Neural cell (in vitro differentiated cells): ENCODE data around the gene CACNA1B. TPM values are rescaled to one million over a fixed set of nuclear protein-coding genes. Genes with fewer than 3 reads are reported as not detected.

Experiments
- H2AFZ ChIP-seq: fragments of 200-600, 300-800 bp; sonication (generic), shearing (Covaris generic); 2 replicates; pipeline ENCODE4 v1.6.0; 2014; ENCODE audit warnings: low read depth, mild to moderate bottlenecking, antibody characterized with exemption, low read length, moderate library complexity
- H3F3A ChIP-seq: fragments of 200-600 bp; shearing (Covaris generic); 2 replicates; pipeline ENCODE4 v1.6.1; 2016; ENCODE audit warnings: mild to moderate bottlenecking, moderate library complexity, mixed read lengths, antibody characterized with exemption, low read length; ENCODE audit not compliant: insufficient read depth, poor library complexity, severe bottlenecking
- H3K27ac ChIP-seq: fragments of 200-600, 300-800 bp; sonication (generic), shearing (Covaris generic); 2 replicates; pipeline ENCODE4 v1.5.1; 2014; ENCODE audit warnings: mild to moderate bottlenecking, low read length, moderate library complexity
- H3K27me3 ChIP-seq: fragments of 300-800, 200-600 bp; sonication (generic), shearing (Covaris generic); 2 replicates; pipeline ENCODE4 v1.6.0; 2014; ENCODE audit warnings: mild to moderate bottlenecking, low read depth, low read length, moderate library complexity; ENCODE audit not compliant: insufficient read depth
- H3K36me3 ChIP-seq: fragments of 300-800, 200-600 bp; sonication (generic), shearing (Covaris generic); 2 replicates; pipeline ENCODE4 v1.5.1; 2014; ENCODE audit warnings: mild to moderate bottlenecking, antibody characterized with exemption, low read length, moderate library complexity; ENCODE audit not compliant: insufficient read depth
- H3K4me2 ChIP-seq: fragments of 300-800, 200-600 bp; sonication (generic), shearing (Covaris generic); 2 replicates; pipeline ENCODE4 v1.6.0; 2014; ENCODE audit warnings: mild to moderate bottlenecking, low read length
- H3K4me3 ChIP-seq: fragments of 300-800, 200-600 bp; sonication (generic), shearing (Covaris generic); 2 replicates; pipeline ENCODE4 v1.5.1; 2014; ENCODE audit warnings: mild to moderate bottlenecking, low read length, moderate library complexity
- H3K79me2 ChIP-seq: fragments of 200-600 bp; shearing (Covaris generic); replicated peaks from 2 replicates; pipeline ENCODE4 v1.6.0; 2014; ENCODE audit warnings: mild to moderate bottlenecking, low read length, moderate library complexity; ENCODE audit not compliant: insufficient read depth
- H3K9ac ChIP-seq: fragments of 300-800, 200-600 bp; sonication (generic), shearing (Covaris generic); 2 replicates; pipeline ENCODE4 v1.6.1; 2016; ENCODE audit warnings: mild to moderate bottlenecking, low read length, mixed read lengths
- H3K9me2 ChIP-seq: fragments of 200-600 bp; shearing (Covaris generic); 2 replicates; pipeline ENCODE4 v1.6.1; 2016; ENCODE audit warnings: mild to moderate bottlenecking, low read length, mixed read lengths; ENCODE audit not compliant: insufficient read depth
- H3K9me3 ChIP-seq: fragments of 200-600, 300-800 bp; sonication (generic), shearing (Covaris generic); 2 replicates; pipeline ENCODE4 v1.6.1; 2016; ENCODE audit warnings: mild to moderate bottlenecking, mixed run types, low read length, moderate library complexity, mixed read lengths
- H4K20me1 ChIP-seq: fragments of 200-600 bp; shearing (Covaris generic); 2 replicates; pipeline ENCODE4 v1.6.1; 2016; ENCODE audit warnings: mild to moderate bottlenecking, mixed run types; ENCODE audit not compliant: insufficient read depth
- EP300 ChIP-seq: fragments of 450-650 bp; conservative IDR thresholded peaks from 2 replicates; pipeline ENCODE4 v1.6.1; 2014; ENCODE audit warnings: antibody characterized with exemption, mild to moderate bottlenecking, moderate library complexity; ENCODE audit not compliant: poor library complexity, severe bottlenecking
- EZH2 ChIP-seq: fragments of 200-600, 300-800 bp; shearing (Covaris generic), sonication (generic); IDR thresholded peaks from 2 replicates; pipeline ENCODE4 v1.6.1; 2014; ENCODE audit warnings: antibody characterized with exemption, low read length, borderline replicate concordance, mild to moderate bottlenecking; ENCODE audit not compliant: insufficient read depth, poor library complexity, severe bottlenecking
- MXI1 ChIP-seq: fragments of 450-650 bp; conservative IDR thresholded peaks from 2 replicates; pipeline ENCODE4 v1.6.1; 2014; ENCODE audit warnings: antibody characterized with exemption, mild to moderate bottlenecking; ENCODE audit not compliant: poor library complexity, severe bottlenecking
- POLR2AphosphoS5 ChIP-seq: IDR thresholded peaks from 2 replicates; pipeline ENCODE4 v1.6.1; 2012
- RAD21 ChIP-seq: fragments of 450-650 bp; conservative IDR thresholded peaks from 2 replicates; pipeline ENCODE4 v1.6.1; 2014; ENCODE audit warnings: antibody characterized with exemption, mild to moderate bottlenecking, moderate library complexity
- SMC3 ChIP-seq: fragments of 450-650 bp; conservative IDR thresholded peaks from 2 replicates; pipeline ENCODE4 v1.6.1; 2014; ENCODE audit warnings: antibody characterized with exemption, mild to moderate bottlenecking, moderate library complexity; ENCODE audit not compliant: poor library complexity
- TAF1 ChIP-seq: IDR thresholded peaks from 2 replicates; pipeline ENCODE4 v1.6.1; 2012; ENCODE audit warnings: low read depth
- polyA plus RNA-seq: library from polyadenylated mRNA; depleted of rRNA; stranded (reverse); fragments of >200 nt; gene quantifications from 2 replicates; pipeline ENCODE4 v1.2.3, GENCODE V29; 2014
- TF ChIP-seq, protein P1 (sequence below): fragments of 450-650 bp; IDR thresholded peaks from 2 replicates; pipeline ENCODE4 v1.5.1; 2014; ENCODE audit warnings: antibody characterized with exemption, mild to moderate bottlenecking, moderate library complexity; ENCODE audit not compliant: poor library complexity, severe bottlenecking
- TF ChIP-seq, protein P2 (sequence below): IDR thresholded peaks from 2 replicates; pipeline ENCODE4 v1.6.1; 2012; ENCODE audit warnings: borderline replicate concordance

Gene CACNA1B
- polyA plus RNA-seq, 1 donor from 2014 or later = 5.8 TPM

DNA sequence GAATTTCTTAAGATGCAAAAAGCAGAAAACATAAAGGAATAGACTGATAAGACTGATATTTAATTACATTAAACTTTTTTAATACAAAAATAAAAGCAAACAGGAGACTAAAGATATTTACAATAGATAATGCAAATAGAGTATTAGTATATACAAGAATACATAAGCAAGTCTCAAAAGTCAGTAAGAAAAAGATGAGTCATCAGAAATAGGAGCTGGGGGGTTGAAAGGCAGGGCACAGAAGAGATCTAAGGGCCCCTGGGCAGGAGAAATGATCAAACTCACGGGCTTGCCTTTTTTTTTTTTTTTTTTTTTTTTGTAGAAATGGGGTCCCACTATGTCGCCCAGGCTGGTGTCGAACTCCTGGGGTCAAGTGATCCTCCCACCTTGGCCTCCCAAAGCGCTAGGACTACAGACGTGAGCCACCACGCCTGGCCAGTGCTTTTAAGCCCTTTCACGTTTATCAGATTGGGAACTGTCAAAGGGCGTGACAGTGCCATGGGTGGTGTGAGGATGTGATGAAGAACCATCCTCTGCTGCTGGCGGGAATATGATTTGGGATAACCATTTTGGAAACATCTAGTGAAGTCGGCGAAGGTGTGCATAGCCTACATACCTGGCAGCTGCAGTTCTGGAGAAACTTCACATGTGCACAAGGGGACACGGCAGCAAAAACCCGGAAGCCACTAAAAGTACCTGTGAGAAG is 126.1 kb downstream of the CACNA1B start:
- H4K20me1 ChIP-seq = no peaks in the 10 kb centered on the region
- H3K36me3 ChIP-seq = no peaks in the 10 kb centered on the region
- TF ChIP-seq, protein P1, sequence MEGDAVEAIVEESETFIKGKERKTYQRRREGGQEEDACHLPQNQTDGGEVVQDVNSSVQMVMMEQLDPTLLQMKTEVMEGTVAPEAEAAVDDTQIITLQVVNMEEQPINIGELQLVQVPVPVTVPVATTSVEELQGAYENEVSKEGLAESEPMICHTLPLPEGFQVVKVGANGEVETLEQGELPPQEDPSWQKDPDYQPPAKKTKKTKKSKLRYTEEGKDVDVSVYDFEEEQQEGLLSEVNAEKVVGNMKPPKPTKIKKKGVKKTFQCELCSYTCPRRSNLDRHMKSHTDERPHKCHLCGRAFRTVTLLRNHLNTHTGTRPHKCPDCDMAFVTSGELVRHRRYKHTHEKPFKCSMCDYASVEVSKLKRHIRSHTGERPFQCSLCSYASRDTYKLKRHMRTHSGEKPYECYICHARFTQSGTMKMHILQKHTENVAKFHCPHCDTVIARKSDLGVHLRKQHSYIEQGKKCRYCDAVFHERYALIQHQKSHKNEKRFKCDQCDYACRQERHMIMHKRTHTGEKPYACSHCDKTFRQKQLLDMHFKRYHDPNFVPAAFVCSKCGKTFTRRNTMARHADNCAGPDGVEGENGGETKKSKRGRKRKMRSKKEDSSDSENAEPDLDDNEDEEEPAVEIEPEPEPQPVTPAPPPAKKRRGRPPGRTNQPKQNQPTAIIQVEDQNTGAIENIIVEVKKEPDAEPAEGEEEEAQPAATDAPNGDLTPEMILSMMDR = no peak
- TF ChIP-seq EP300 (no peak), POLR2AphosphoS5 (no peak), EZH2 (no peak), RAD21 (no peak), TAF1 (no peak), MXI1 (no peak), SMC3 (no peak)
- TF ChIP-seq, protein P2, sequence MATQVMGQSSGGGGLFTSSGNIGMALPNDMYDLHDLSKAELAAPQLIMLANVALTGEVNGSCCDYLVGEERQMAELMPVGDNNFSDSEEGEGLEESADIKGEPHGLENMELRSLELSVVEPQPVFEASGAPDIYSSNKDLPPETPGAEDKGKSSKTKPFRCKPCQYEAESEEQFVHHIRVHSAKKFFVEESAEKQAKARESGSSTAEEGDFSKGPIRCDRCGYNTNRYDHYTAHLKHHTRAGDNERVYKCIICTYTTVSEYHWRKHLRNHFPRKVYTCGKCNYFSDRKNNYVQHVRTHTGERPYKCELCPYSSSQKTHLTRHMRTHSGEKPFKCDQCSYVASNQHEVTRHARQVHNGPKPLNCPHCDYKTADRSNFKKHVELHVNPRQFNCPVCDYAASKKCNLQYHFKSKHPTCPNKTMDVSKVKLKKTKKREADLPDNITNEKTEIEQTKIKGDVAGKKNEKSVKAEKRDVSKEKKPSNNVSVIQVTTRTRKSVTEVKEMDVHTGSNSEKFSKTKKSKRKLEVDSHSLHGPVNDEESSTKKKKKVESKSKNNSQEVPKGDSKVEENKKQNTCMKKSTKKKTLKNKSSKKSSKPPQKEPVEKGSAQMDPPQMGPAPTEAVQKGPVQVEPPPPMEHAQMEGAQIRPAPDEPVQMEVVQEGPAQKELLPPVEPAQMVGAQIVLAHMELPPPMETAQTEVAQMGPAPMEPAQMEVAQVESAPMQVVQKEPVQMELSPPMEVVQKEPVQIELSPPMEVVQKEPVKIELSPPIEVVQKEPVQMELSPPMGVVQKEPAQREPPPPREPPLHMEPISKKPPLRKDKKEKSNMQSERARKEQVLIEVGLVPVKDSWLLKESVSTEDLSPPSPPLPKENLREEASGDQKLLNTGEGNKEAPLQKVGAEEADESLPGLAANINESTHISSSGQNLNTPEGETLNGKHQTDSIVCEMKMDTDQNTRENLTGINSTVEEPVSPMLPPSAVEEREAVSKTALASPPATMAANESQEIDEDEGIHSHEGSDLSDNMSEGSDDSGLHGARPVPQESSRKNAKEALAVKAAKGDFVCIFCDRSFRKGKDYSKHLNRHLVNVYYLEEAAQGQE = no peak
- H3K9me2 ChIP-seq = no peaks in the 10 kb centered on the region
- no peak overlapping the region for H3K9ac ChIP-seq
- H2AFZ ChIP-seq = no peak overlapping the region
- H3K79me2 ChIP-seq = no peaks in the 10 kb centered on the region
- no peaks in the 10 kb centered on the region for H3K9me3 ChIP-seq
- H3K4me3 ChIP-seq = no peak overlapping the region
- H3K4me2 ChIP-seq = no peak overlapping the region
- no peaks in the 10 kb centered on the region for H3F3A ChIP-seq
- H3K27ac ChIP-seq = no peak overlapping the region
- no peaks in the 10 kb centered on the region for H3K27me3 ChIP-seq

DNA sequence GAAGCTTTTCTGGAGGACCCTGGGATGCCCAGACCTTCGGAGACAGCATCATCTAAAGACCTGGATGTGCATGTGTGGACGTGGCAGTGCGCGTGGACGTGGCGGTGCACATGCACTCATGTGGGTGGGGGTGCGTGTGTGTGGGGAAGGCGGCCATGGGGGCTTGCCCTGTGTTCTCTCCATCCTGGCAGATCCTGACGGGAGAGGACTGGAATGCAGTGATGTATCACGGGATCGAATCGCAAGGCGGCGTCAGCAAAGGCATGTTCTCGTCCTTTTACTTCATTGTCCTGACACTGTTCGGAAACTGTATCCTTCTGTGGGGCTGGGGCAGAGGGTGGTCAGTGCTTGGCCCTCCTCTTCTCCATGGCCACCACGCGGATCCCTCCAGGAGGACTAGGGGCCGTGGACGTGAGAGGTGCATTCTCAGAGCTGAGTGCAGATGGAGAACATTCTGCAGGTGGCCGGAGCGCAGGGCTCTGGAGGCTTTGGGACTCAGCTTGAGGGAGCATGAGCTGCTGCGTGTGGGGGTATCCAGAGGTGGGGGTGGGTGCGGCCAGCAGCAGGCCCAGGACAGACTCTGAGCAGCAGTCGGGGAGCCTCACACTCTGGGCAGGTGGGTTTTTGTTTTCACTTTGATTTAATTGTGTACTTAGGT is 129.1 kb downstream of the CACNA1B start:
- no peaks in the 10 kb centered on the region for H3K36me3 ChIP-seq
- no peak overlapping the region for H2AFZ ChIP-seq
- no peak overlapping the region for H3K9ac ChIP-seq
- no peak overlapping the region for H3K27ac ChIP-seq
- H3F3A ChIP-seq = no peaks in the 10 kb centered on the region
- H4K20me1 ChIP-seq = no peaks in the 10 kb centered on the region
- no peaks in the 10 kb centered on the region for H3K79me2 ChIP-seq
- H3K9me3 ChIP-seq = no peaks in the 10 kb centered on the region
- TF ChIP-seq, protein P2 = no peak
- TF ChIP-seq RAD21 (no peak), EP300 (no peak), SMC3 (no peak), EZH2 (no peak), TAF1 (no peak), MXI1 (no peak), POLR2AphosphoS5 (no peak)
- TF ChIP-seq, protein P1 = no peak
- no peak overlapping the region for H3K4me3 ChIP-seq
- no peak overlapping the region for H3K4me2 ChIP-seq
- no peaks in the 10 kb centered on the region for H3K27me3 ChIP-seq
- no peaks in the 10 kb centered on the region for H3K9me2 ChIP-seq
